Activated CD4-positive, alpha-beta T cell treated with anti-CD3 and anti-CD28 coated beads, Interleukin-2, amount 50 U/mL, for 1 hour (primary cell): ENCODE data around the gene B3GNT2.
"Not testable (repeated sequence)": the region's sequence is repeated elsewhere in the genome, so short reads cannot be mapped to it uniquely, and the experiment has no call there.

Experiments
- DNase-seq: peaks from one replicate; pipeline ENCODE4 v3.0.0-alpha.2; 2020

The B3GNT2 gene, protein sequence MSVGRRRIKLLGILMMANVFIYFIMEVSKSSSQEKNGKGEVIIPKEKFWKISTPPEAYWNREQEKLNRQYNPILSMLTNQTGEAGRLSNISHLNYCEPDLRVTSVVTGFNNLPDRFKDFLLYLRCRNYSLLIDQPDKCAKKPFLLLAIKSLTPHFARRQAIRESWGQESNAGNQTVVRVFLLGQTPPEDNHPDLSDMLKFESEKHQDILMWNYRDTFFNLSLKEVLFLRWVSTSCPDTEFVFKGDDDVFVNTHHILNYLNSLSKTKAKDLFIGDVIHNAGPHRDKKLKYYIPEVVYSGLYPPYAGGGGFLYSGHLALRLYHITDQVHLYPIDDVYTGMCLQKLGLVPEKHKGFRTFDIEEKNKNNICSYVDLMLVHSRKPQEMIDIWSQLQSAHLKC

DNA sequence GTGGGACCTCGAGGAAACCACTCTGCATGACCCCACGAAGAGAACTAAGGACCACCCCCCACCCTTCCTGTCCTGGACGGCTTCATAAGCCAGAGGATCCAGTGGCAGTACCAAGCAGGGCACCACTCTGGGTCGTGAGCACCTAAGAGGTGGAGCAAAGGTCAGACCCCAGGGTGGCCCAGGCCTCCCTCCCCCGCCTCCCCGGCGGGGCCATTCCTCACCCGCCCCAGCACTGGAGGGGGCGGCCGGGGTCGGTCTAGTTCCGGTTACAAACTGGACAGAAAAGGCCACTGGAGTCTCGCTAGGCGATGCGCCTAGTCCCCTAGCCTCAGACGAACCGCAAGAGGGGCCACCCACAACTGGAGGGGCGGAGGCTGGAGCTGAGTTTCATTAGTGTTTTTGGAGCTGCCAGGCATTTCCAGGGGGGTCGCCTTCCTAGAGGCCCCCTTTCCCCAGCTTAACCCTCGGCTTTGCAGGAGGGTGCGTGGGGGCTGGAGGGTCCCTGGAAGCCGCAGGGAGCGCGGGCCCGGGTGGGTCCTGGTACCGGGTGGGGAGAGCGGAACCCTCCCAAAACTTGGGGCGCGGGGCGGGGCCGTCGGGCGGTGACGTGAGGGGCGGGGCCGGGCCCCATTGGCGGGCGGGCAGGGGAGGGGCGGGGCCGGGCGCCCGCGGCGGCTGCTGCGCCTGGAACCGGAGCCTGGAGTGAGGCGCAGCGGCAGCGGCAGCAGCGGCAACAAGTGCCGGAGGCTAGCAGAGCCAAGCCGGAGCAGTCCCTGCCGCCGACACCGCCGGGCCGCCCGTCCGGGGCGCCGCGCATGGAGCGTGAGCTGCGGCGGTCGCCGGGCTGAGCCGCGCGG lies at the start of gene B3GNT2:
Gene B3GNT2 (plus strand): TSS at position 695 of the 857 bp plus-strand sequence. CDS start 26,106 bp downstream, outside the sequence.
- peak; percentile 82 for DNase-seq

DNA sequence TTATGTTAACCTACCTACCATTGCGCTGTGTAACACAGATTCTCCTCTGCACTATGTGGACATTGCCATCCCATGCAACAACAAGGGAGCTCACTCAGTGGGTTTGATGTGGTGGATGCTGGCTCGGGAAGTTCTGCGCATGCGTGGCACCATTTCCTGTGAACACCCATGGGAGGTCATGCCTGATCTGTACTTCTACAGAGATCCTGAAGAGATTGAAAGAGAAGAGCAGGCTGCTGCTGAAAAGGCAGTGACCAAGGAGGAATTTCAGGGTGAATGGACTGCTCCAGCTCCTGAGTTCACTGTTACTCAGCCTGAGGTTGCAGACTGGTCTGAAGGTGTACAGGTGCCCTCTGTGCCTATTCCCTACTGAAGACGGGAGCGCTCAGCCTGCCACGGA lies 49.1 kb upstream of the B3GNT2 start:
- peak; percentile 18 for DNase-seq

DNA sequence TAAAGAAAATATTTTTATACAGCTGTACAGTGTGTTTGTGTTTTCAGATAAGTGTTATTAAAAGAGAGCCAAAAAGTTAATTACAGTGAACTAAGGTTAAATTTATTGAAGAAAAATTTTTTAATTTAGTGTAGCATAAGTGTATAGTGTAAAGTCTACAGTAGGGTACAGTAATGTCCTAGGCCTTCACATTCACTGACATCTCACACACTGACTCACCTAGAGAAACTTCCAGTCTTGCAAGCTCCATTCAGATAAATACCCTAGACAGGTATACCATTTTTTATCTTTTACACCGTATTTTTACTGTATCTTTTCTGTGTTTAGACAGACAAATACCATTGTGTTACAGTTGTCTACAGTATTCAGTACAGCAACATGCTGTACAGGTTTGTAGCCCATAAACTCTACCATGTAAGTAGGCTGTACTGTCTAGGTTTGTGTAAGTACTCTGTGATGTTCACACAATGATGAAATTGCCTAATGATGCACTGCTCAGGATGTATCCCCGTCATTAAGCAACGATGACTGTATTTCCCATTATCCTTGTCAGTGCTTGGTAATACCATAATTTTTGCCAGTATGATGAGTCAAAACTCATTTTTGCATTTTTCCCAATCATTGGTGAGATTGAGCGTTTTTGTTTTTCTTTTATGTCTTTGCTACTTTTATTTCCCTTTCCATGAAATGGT lies 48.2 kb upstream of the B3GNT2 start:
- DNase-seq: no peak

DNA sequence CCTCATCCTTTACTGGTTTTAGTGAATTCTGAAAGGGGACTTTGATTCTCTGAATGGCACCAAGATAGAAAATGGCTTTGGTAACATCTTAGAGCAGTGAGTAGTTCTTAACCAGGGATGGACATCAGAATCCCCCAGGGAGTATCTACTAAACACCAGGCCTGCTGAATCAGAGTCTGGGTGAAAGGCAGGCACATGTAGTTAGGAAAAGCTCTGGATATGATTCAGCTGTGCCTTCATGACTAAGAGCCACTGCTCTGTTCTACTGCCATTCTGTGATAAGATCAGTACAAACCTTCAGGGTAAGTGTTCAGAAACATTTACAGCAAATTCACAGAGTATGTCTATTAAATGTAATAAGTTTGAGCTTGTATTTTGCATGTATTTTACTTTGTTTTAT lies 46.2 kb upstream of the B3GNT2 start:
- DNase-seq: no peak

DNA sequence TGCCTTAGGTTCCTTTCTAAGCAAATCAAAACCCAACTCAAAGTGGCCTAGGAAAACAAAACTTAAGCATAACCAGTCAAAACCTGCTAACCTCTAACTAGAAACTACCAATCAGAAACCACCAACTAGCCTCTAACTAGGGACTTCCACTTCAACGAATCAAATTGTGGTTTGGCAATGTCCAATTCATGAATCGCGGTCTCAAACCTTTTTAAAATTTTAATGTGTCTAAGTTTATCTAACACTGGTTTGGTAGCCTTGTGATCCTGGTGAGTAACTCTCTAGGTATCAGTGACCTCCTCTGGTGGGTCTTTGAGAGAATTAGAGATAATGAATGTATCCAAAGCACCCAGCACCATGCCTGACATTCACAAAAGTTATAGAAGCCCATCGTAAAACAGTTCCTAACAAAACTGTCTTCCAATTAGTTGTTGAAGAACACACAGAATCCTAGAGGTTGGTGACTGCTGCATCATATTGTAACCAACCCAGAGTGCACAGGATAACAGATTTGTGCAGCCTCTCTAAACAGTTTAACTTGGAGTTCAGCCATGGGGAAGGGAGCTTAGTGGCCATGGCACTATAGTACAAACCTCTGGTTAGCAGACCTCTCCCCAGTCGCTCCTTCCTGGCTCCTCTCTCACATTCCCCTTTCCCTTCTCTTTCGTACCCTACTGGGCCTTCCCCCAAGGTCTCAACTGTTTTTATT lies 45.2 kb upstream of the B3GNT2 start:
- DNase-seq: no peak

DNA sequence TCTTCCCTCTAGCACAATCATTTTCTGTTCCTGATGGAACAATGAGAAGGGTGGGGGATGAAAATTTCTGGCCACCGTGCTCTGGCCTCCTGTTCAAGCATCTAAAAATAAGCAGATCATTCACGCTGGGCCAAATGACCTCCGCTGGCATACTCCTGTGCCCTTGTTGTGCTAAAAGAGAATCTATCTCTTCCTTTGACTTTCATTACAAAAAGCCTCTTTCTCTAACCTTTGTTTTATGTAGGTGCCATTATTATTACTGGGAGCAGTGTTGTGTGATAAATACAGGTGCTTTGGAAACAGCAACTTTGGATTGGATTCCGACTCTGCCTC lies 44.6 kb upstream of the B3GNT2 start:
- DNase-seq: no peak

DNA sequence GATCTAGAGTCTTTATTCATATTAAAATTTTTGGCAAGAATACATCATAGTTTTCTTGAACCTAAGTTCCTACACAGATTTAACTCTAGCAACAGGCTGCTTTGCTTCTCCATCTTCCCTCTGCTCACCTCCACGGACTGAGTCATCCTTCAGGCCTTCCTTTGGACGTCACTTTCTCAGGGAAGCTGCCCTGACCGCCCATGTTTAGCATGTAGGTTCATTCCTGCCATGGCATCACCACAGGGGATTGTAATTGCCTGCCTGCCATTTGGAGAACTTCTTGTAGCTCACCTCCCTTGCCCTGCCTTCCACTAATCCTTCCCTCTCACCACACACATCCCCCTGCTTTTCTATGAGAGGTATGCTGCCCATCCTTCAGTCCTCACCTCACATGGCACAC lies 43.9 kb upstream of the B3GNT2 start:
- DNase-seq: no peak

DNA sequence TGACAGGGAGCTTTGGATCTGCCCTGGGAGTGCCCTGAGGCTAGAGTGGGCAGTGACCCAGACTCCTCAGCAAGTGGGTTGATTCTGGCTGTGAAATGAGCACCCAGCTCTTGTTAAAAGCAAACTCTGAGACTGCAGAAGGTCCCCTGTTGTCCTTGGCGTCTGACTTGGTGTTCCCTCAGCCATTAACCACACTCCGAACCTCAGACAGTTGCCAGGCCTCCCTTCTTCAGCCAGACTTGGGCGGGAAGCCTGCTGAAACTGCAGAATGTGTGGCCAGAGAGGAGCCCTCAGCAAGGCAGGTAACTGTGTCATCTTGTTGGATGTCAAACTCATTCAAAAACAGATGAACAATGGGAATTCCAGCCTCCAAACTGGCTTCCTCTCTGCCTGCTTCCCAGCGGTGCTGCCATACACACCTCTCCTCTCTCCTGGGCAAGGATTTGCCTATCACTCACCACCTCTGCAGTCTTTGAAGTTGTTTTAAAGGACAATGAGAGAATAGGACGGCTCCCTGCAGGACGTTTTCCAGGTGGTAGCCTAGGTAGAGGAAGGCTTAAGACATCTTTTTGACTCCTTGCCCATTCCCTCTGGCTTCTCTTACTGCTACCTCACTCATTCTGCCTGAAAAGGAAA lies 38.9 kb upstream of the B3GNT2 start:
- DNase-seq: no peak

DNA sequence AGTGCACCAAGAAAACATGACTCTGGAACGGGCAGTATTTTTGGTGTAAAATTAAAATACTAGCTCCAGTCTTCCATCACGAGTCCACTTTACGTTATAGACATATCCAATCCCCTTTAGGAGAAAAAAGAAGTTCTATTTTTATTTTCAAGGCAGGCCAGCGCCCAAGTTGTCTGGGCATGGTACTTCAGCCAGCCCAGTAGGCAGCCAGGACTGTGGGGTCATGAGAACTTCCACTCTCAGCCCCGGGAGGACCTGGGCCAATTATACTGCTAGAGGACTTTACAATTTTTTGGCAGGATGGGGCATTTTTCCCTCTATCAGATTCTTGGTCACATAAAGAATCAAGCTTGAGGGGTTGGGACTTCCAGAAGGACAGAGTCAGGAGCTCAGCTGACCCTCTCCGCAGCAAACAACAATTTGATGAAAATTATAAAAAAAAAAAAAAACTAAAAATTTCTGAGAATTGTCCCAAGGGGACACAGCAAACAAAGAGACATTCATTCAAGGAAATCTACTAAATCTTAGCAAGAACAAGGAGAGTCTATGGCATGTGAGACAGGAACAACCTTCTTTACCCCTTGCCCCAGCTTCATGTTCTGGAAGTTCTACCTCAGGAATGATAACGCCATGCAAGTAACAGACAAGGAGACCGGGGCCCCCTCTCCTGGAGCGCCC lies 37.3 kb upstream of the B3GNT2 start:
- DNase-seq: no peak

DNA sequence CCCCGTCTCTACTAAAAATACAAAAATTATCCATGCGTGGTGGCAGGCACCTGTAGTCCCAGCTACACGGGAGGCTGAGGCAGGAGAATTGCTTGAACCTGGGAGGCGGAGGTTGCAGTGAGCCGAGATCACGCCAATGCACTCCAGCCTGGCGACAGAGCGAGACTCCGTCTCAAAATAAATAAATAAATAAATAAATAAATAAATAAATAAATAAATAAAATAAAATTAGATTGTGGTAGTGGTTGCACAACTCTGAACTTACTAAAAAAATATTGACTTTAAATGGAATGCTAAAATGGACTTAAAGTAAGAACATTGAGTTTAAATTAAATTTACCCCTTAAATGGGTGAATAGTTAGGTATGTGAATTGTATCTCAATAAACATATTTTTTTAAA lies 35.2 kb upstream of the B3GNT2 start:
- DNase-seq: not testable (repeated sequence)

DNA sequence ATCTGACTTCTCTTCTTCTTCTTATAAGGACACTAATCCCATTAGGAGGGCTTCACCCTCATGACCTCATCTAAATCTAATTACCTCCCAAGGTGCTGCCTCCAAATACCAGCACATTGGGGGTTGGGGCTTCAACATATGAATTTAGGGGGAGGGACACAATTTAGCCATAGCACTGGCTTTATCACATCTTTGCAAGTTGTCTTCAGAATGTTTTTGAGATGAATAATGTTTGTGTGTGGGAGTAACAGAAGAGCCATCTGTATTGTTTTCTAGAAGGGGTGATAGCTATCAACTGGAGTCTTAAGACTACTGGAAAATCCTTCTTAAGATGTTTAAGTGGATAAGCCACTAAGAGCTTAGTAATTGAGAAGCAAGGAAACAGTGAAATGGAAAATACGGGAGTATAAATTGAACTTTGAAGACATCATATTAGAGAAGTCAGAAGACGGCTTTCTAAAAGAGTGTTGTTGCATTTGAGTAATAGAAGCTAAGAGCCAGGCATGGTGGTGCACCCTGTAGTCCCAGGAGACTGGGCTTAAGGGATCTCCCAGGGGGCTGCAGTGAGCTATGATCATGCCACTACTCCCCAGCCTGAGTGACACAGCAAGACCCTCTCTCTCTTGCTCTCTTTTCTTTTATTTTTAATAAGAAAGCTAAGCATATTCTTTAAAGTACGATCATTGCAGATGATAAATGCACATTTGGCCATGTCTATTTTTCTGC lies 32.6 kb upstream of the B3GNT2 start:
- DNase-seq: no peak

DNA sequence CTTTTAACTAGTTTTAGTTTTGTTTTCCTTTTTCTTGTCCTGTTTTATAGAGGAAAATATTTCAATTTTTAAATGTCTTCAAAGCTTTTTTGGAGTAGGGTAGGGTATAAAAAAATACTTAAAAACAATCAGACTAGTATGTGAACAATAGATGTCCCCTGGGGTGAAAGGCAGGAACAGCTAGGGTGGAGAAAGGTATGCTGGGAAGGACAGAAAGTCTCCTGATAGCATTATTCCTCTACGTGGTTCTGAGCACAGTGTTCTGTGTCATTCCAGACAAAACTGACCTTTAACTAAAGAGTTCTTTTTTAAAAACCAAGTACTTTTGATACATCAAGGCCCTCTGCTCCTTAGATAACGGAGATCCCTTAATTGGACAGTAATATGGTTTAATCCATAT lies 32.1 kb upstream of the B3GNT2 start:
- DNase-seq: no peak

DNA sequence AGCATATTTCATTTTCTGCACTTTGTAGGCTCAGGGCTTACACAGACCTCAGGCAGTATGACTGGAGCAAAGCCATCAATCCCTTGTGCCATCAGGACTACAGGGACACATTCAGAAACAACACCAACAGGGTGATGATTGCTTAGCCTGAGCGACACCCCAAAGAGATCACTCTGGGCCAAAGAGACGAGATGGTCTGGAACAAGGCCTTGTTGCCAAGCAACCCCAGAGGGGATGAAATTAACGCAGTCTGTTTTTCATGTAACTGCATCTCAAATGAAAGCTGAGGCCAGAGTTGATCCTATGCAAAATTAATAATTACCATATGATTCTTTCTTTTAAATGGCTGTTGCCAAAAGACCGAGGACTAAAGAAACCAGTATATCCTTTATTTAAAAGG lies 20.2 kb upstream of the B3GNT2 start:
- no peak for DNase-seq

DNA sequence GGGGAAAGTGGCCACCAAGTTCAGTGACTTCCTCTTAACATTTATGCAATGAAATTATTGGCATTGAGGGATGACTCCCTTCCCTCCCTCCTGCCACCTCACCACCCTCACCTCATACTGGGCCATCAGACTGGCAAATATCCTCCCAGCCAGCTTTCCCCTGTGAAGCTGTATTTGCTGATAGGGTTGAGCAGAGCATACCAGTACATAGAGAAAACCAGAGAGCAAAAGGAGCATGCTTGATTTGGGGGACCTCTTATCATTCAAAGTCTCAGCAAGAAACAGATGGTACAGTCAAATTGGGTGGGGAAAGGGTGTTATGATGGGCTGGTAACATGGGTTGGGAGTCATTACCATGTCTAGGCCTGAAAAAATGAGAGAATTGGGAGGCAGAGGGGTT lies 19.1 kb upstream of the B3GNT2 start:
- DNase-seq: no peak

DNA sequence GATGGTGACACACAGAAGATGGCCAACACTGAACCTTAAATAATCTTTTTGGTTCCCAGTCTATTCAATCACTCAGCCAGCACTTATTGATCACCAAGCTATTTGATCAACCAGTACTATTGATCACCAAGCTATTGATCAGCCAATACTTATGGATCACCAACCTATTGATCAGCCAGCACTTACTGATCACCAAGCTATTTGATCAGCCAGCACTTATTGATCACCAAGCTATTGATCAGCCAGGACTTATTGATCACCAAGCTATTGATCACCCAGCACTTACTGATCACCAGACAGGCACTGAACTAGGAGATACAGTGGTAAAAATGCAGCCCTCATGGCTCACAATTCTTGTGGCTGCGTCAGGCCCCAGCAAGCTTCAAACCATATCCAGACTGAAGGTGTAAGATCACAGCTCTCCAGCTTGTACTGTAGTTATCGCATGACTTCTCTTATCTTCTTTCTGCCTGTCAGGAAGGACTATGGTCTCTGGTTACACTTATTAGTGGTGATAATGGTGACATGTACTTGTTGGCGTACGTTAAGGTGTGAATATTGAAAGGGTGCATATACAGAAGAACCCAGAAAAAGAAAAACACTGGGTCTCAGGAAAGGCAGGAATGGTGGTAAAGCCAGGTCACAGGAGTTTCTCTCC lies 18.4 kb upstream of the B3GNT2 start:
- no peak for DNase-seq

DNA sequence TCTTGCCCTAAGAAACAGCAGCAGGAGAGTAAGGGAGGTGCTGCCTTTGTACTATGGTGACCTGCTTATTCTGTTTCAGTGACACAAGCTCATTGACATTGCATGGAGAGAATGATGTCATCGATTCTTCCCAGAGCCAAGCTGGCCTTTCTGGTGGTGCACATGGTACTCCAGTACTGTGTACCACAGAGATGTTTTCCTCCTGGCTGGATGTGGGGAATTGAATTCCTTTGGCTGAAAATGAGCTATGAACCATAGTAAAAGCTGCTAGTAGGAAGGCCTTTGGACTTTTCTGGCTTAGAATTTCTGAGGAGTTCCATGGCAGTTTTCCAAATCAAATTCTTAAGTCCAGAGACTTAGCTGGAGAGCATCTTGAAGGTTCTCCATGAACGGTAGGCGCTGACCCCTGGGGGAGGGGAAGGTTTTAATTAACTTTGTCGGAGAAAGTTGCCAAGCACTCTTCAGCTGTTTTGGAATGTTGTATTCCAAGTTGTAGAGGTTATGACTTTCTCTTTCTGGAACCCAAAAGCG lies 17.1 kb upstream of the B3GNT2 start:
- DNase-seq: no peak

DNA sequence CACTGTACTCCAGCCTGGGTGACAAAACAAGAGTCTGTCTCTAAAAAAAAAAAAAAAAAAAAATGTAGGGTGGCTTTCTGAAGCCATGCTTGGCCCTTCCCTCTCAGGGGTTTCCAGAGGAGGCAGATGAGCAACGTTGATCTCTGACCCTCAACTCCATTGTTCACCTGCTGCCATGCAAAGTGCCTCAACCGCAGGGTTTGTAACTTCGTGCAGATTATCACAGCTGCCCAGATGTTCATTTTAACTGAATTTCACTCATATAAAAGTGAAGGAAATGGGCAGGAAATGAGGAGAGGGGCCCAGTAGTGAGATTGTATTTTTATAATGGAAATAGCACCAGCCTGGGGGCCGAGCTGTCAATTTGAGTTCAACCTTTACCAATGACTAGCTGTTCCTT lies 14.9 kb upstream of the B3GNT2 start:
- DNase-seq: no peak

DNA sequence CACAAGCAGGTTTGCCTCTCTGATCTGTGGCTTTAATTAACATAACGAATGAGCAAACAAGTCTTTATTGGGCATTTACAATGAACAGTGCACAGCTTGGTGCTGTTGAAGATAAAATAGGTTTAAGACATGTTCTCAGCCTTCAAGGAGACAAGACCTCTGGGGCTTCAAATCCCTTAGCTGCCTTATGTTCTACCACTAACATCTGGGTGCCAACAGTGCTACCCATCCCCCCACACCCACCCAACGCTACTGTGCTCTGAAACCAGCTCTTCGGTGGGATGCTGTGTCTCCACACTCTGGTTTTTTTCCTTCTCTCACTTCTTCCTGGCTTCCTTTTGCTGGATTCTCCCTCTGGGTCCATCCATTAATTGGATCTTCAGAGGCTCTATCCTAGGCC lies 14.1 kb upstream of the B3GNT2 start:
- no peak for DNase-seq

DNA sequence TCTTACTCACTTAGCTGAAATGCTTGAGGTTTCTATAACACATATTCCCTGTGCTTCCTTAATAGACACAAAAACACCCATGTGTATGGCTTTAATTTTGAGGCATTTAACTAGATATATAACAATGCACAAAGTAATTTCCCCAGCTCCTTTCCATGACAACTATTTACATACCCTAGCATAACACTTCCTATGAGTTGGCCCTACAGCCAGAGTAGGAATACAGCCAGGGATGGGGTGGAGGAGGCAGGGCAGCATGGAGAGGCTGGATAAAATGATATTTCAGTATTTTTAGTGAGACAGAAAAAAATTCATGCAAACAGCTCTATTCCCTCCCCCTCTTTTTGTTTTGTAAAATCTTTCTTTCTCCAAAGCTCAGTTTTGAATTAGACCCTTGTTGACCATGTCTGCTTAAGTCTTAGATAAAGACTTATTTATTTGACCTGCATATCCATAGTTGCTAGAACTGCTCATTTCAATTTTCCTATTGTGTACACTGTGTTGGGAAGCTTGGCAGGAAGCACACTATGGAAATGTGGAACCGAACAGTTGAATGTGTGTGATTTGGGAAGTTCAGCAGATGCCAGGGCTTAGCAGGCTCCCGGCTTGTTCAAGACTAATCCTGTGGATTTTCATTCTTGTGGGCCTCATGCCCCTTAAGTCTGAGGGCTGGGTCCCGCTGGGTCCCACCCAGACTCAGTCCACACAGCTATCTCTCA lies 11.2 kb upstream of the B3GNT2 start:
- DNase-seq: no peak
